Astrocyte (in vitro differentiated cells and primary cell): ENCODE results near the gene NUP210. TPM values are rescaled to one million over a fixed set of nuclear protein-coding genes. Genes with fewer than 3 reads are reported as not detected.

ENCODE experiments used
- DNase-seq: peaks from one replicate; pipeline ENCODE4 v3.0.0-alpha.2; 2010; ENCODE audit warnings: low read depth
- FAIRE-seq: peaks from 2 replicates; lab custom pipeline; 2011; peaks lifted over from hg19 to GRCh38; lab: Jason Lieb, UNC
- H2AFZ ChIP-seq: 2 replicates; pipeline ENCODE4 v1.6.0; 2012; ENCODE audit warnings: low read depth, low read length, inconsistent platforms
- H3K27ac ChIP-seq: 2 replicates; pipeline ENCODE4 v1.5.1; 2011; ENCODE audit warnings: low read depth, low read length, inconsistent platforms
- H3K27me3 ChIP-seq: 2 replicates; pipeline ENCODE4 v1.6.0; 2011; ENCODE audit warnings: low read length, inconsistent platforms; ENCODE audit not compliant: insufficient read depth
- H3K36me3 ChIP-seq: 2 replicates; pipeline ENCODE4 v1.5.1; 2011; ENCODE audit warnings: low read length, inconsistent platforms; ENCODE audit not compliant: insufficient read depth
- H3K4me1 ChIP-seq: 2 replicates; pipeline ENCODE4 v1.5.1; 2011; ENCODE audit warnings: low read length, inconsistent platforms; ENCODE audit not compliant: insufficient read depth
- H3K4me2 ChIP-seq: 2 replicates; pipeline ENCODE4 v1.6.0; 2012; ENCODE audit warnings: low read length, inconsistent platforms
- H3K4me3 ChIP-seq: 2 replicates; pipeline ENCODE4 v1.5.1; 2011; ENCODE audit warnings: low read depth, mild to moderate bottlenecking, low read length, inconsistent platforms; ENCODE audit not compliant: insufficient read depth
- H3K79me2 ChIP-seq: 2 replicates; pipeline ENCODE4 v1.6.0; 2012; ENCODE audit warnings: mild to moderate bottlenecking, low read length, inconsistent platforms; ENCODE audit not compliant: insufficient read depth
- H3K9ac ChIP-seq: 2 replicates; pipeline ENCODE4 v1.6.0; 2012; ENCODE audit warnings: mild to moderate bottlenecking, low read length, inconsistent platforms
- H3K9me3 ChIP-seq: 2 replicates; pipeline ENCODE4 v1.5.1; 2012; ENCODE audit warnings: low read depth, mild to moderate bottlenecking, low read length, inconsistent platforms; ENCODE audit not compliant: insufficient read depth
- H4K20me1 ChIP-seq: 2 replicates; pipeline ENCODE4 v1.6.0; 2012; ENCODE audit warnings: low read length, inconsistent platforms; ENCODE audit not compliant: insufficient read depth
- H3K27ac Mint-ChIP-seq: one replicate; pipeline ENCODE4 v1.8.0; 2021; ENCODE audit warnings: mild to moderate bottlenecking, mixed read lengths; ENCODE audit not compliant: unreplicated experiment
- H3K27me3 Mint-ChIP-seq: one replicate; pipeline ENCODE4 v1.8.0; 2021; ENCODE audit warnings: low read depth, mixed read lengths; ENCODE audit not compliant: unreplicated experiment
- H3K36me3 Mint-ChIP-seq: one replicate; pipeline ENCODE4 v1.8.0; 2021; ENCODE audit warnings: low read depth, mixed read lengths; ENCODE audit not compliant: unreplicated experiment
- H3K4me1 Mint-ChIP-seq: one replicate; pipeline ENCODE4 v1.8.0; 2021; ENCODE audit warnings: low read depth, mixed read lengths; ENCODE audit not compliant: unreplicated experiment
- H3K4me3 Mint-ChIP-seq: one replicate; pipeline ENCODE4 v1.8.0; 2021; ENCODE audit warnings: mild to moderate bottlenecking, moderate library complexity, mixed read lengths; ENCODE audit not compliant: unreplicated experiment
- H3K9me3 Mint-ChIP-seq: one replicate; pipeline ENCODE4 v1.8.0; 2021; ENCODE audit warnings: mild to moderate bottlenecking, mixed read lengths; ENCODE audit not compliant: unreplicated experiment
- CTCF ChIP-seq: IDR thresholded peaks from 2 replicates; pipeline ENCODE4 v1.5.1; 2011; ENCODE audit warnings: low read depth, mild to moderate bottlenecking, inconsistent platforms, low read length, moderate library complexity; ENCODE audit not compliant: insufficient read depth
- EZH2 ChIP-seq: IDR thresholded peaks from 2 replicates; pipeline ENCODE4 v1.6.1; 2012; ENCODE audit warnings: mild to moderate bottlenecking, low read length, inconsistent platforms; ENCODE audit not compliant: insufficient read depth
- total RNA-seq: library from RNA; stranded (reverse); gene quantifications from 2 replicates; pipeline ENCODE4 v1.2.1, GENCODE V29; 2021

The NUP210 gene
- total RNA-seq, 1 donor from 2014 or later, result 1.2 TPM

- H4K20me1 ChIP-seq, result no peaks in the 10 kb centered on the region
- H3K4me3 Mint-ChIP-seq, result no peak overlapping the region
- DNase-seq (no peak), FAIRE-seq (no peak)
- no peaks in the 10 kb centered on the region for H3K4me1 ChIP-seq
- H3K79me2 ChIP-seq, result no peaks in the 10 kb centered on the region
- no peak overlapping the region for H3K27ac Mint-ChIP-seq
- no peak overlapping the region for H3K4me3 ChIP-seq
- H3K36me3 Mint-ChIP-seq, result no peaks in the 10 kb centered on the region
- H2AFZ ChIP-seq, result no peak overlapping the region
- no peaks in the 10 kb centered on the region for H3K4me1 Mint-ChIP-seq
- H3K27ac ChIP-seq, result no peak overlapping the region
- H3K9ac ChIP-seq, result no peak overlapping the region
- no peaks in the 10 kb centered on the region for H3K9me3 ChIP-seq
- peaks cover 41% of the 10 kb centered on the region for H3K27me3 Mint-ChIP-seq
- TF ChIP-seq CTCF, result no peak
- no peak for TF ChIP-seq EZH2
- H3K9me3 Mint-ChIP-seq, result peaks cover 2% of the 10 kb centered on the region
- H3K4me2 ChIP-seq, result no peak overlapping the region
- H3K36me3 ChIP-seq, result no peaks in the 10 kb centered on the region
- no peaks in the 10 kb centered on the region for H3K27me3 ChIP-seq
Measured at GRCh38 chr3:13393427-13394360, 26.4 kb downstream of the NUP210 start.

- Histone ChIP-seq H3K9ac (no peak overlapping the region), H4K20me1 (no peaks in the 10 kb centered on the region), H3K4me2 (no peak overlapping the region), H3K27ac (no peak overlapping the region), H3K4me1 (no peaks in the 10 kb centered on the region), H3K4me3 (no peak overlapping the region), H3K36me3 (no peaks in the 10 kb centered on the region), H3K79me2 (no peaks in the 10 kb centered on the region), H3K9me3 (no peaks in the 10 kb centered on the region), H3K27me3 (no peaks in the 10 kb centered on the region), H2AFZ (no peak overlapping the region)
- H3K36me3 Mint-ChIP-seq, result no peaks in the 10 kb centered on the region
- H3K27me3 Mint-ChIP-seq, result peaks cover 47% of the 10 kb centered on the region
- H3K27ac Mint-ChIP-seq, result no peak overlapping the region
- H3K4me1 Mint-ChIP-seq, result no peaks in the 10 kb centered on the region
- TF ChIP-seq EZH2, result no peak
- no peak for TF ChIP-seq CTCF
- H3K9me3 Mint-ChIP-seq, result peaks cover 2% of the 10 kb centered on the region
- DNase-seq, result no peak
- FAIRE-seq, result no peak
- no peak overlapping the region for H3K4me3 Mint-ChIP-seq
Measured at GRCh38 chr3:13391308-13391707, 28.8 kb downstream of the NUP210 start.

- Histone ChIP-seq H3K9me3 (no peaks in the 10 kb centered on the region), H2AFZ (no peak overlapping the region), H3K9ac (no peak overlapping the region), H3K27ac (no peak overlapping the region), H3K4me3 (no peak overlapping the region), H3K4me2 (no peak overlapping the region), H3K79me2 (no peaks in the 10 kb centered on the region), H4K20me1 (no peaks in the 10 kb centered on the region), H3K36me3 (no peaks in the 10 kb centered on the region), H3K4me1 (no peaks in the 10 kb centered on the region), H3K27me3 (no peaks in the 10 kb centered on the region)
- H3K4me3 Mint-ChIP-seq, result no peak overlapping the region
- peaks cover 3% of the 10 kb centered on the region for H3K9me3 Mint-ChIP-seq
- DNase-seq, result no peak
- TF ChIP-seq CTCF (no peak), EZH2 (no peak)
- H3K4me1 Mint-ChIP-seq, result no peaks in the 10 kb centered on the region
- H3K27me3 Mint-ChIP-seq, result peaks cover 43% of the 10 kb centered on the region
- H3K36me3 Mint-ChIP-seq, result no peaks in the 10 kb centered on the region
- FAIRE-seq, result no peak
- no peak overlapping the region for H3K27ac Mint-ChIP-seq
Measured at GRCh38 chr3:13389378-13389777, 30.7 kb downstream of the NUP210 start.
